Fibroblast of the conjunctiva (primary cell): Measurements from ENCODE around the gene B4GALNT4.
"Not testable (repeated sequence)": the region's sequence is repeated elsewhere in the genome, so short reads cannot be mapped to it uniquely, and the experiment has no call there.

Experiments used
- DNase-seq: peaks from one replicate; pipeline ENCODE4 v3.0.0-alpha.2; 2010; ENCODE audit warnings: low read depth

Gene B4GALNT4

GRCh38 chr11:334264-334994 is 34.9 kb upstream of the B4GALNT4 start:
- no peak for DNase-seq

GRCh38 chr11:335779-336658 is 33.3 kb upstream of the B4GALNT4 start:
- no peak for DNase-seq

- DNase-seq: no peak
Observed at GRCh38 chr11:336659-337198, 32.6 kb upstream of the B4GALNT4 start.

- no peak for DNase-seq
Observed at GRCh38 chr11:337711-338110, 31.6 kb upstream of the B4GALNT4 start.

GRCh38 chr11:339963-340362 is 29.3 kb upstream of the B4GALNT4 start:
- DNase-seq: no peak

- no peak for DNase-seq
Observed at GRCh38 chr11:340539-341512, 28.5 kb upstream of the B4GALNT4 start.

- no peak for DNase-seq
Observed at GRCh38 chr11:342328-342727, 27.0 kb upstream of the B4GALNT4 start.

GRCh38 chr11:344836-345578 is 24.3 kb upstream of the B4GALNT4 start:
- no peak for DNase-seq

GRCh38 chr11:346529-346928 is 22.8 kb upstream of the B4GALNT4 start:
- DNase-seq: no peak

GRCh38 chr11:349270-349954 is 19.9 kb upstream of the B4GALNT4 start:
- DNase-seq: not testable (repeated sequence)

- not testable (repeated sequence) for DNase-seq
Observed at GRCh38 chr11:350033-350722, 19.1 kb upstream of the B4GALNT4 start.

- no peak for DNase-seq
Observed at GRCh38 chr11:350723-351255, 18.5 kb upstream of the B4GALNT4 start.

GRCh38 chr11:351411-351810 is 17.9 kb upstream of the B4GALNT4 start:
- no peak for DNase-seq

GRCh38 chr11:352456-353031 is 16.8 kb upstream of the B4GALNT4 start:
- DNase-seq: no peak

- DNase-seq: peak; percentile 92
Observed at GRCh38 chr11:353179-353873, 16.0 kb upstream of the B4GALNT4 start.

- DNase-seq: peak; percentile 92
Observed at GRCh38 chr11:355581-356458, 13.5 kb upstream of the B4GALNT4 start.

GRCh38 chr11:356610-357009 is 12.7 kb upstream of the B4GALNT4 start:
- no peak for DNase-seq

- DNase-seq: no peak
Observed at GRCh38 chr11:357582-357981, 11.7 kb upstream of the B4GALNT4 start.
